Measurements from ENCODE around the gene SPAG16.

Gene SPAG16

GRCh38 chr2:214311931-214312749 lies 1027.9 kb downstream of the SPAG16 start:
- Histone ChIP-seq H3K36me3 (ENCODE audit: control insufficient read depth in 2 of 2, insufficient read depth in 1 of 2, low read length in 2 of 2) (no peaks in the 10 kb centered on the region), H3K9me3 (ENCODE audit: control insufficient read depth, insufficient read depth, low read depth, low read length) (no peaks in the 10 kb centered on the region; the same call in 1 of the 2 replicates), H3K4me1 (ENCODE audit: control insufficient read depth, insufficient read depth, low read length) (no peaks in the 10 kb centered on the region), H3K27ac (ENCODE audit: extremely low read depth, low read depth, low read length) (no peak overlapping the region), H3K4me3 (ENCODE audit: low read depth, low read length) (no peak overlapping the region)
- CTCF ChIA-PET = no interaction called here
- TF ChIP-seq ZNF585B (tag by site-specific recombination; IDR thresholded peaks at IDR 0.05) (no peak), ZNF132 (tag by site-specific recombination; IDR thresholded peaks at IDR 0.05; ENCODE audit: borderline replicate concordance) (no peak), ZNF10 (tag by site-specific recombination; IDR thresholded peaks at IDR 0.05) (no peak), ZNF473 (tag by site-specific recombination; IDR thresholded peaks at IDR 0.05) (no peak), ZNF18 (tag by site-specific recombination; IDR thresholded peaks at IDR 0.05) (no peak), KLF10 (tag by site-specific recombination; IDR thresholded peaks at IDR 0.05) (no peak), ZNF221 (tag by site-specific recombination; IDR thresholded peaks at IDR 0.05; ENCODE audit: borderline replicate concordance) (no peak), ZNF747 (tag by site-specific recombination; IDR thresholded peaks at IDR 0.05) (no peak)
- POLR2A ChIA-PET = no interaction called here

- ChIA-PET POLR2A (no interaction called here), CTCF (no interaction called here)
- no peaks in the 10 kb centered on the region for H3K4me1 ChIP-seq (ENCODE audit: control insufficient read depth, insufficient read depth, low read length)
- no peaks in the 10 kb centered on the region for H3K9me3 ChIP-seq (ENCODE audit: control insufficient read depth, insufficient read depth, low read depth, low read length)
- H3K36me3 ChIP-seq (ENCODE audit: control insufficient read depth in 2 of 2, insufficient read depth in 1 of 2, low read length in 2 of 2) = no peaks in the 10 kb centered on the region
- H3K4me3 ChIP-seq (ENCODE audit: low read depth, low read length) = no peak overlapping the region
- TF ChIP-seq ZNF24 (tag by site-specific recombination; IDR thresholded peaks at IDR 0.05) = no peak
- TF ChIP-seq ZNF404 (tag by site-specific recombination; IDR thresholded peaks at IDR 0.05) = no peak
- no peak for TF ChIP-seq ZNF513 (tag by site-specific recombination; IDR thresholded peaks at IDR 0.05)
- 0 out of 2 replicates have a peak, but pooled peaks have one; percentile 45 for TF ChIP-seq ZBTB11 (tag by site-specific recombination; conservative IDR thresholded peaks at IDR 0.05; ENCODE audit: low read depth)
- peak; percentile 53; the same call in 1 of the 2 replicates for TF ChIP-seq ZNF394 (tag by site-specific recombination; IDR thresholded peaks at IDR 0.05; ENCODE audit: borderline replicate concordance)
- no peak for TF ChIP-seq OVOL3 (tag by site-specific recombination; IDR thresholded peaks at IDR 0.05)
- no peak for TF ChIP-seq ZNF785 (tag by site-specific recombination; IDR thresholded peaks at IDR 0.05)
- TF ChIP-seq ZNF274 (IDR thresholded peaks at IDR 0.05; ENCODE audit: low read length) = no peak
- no peak for TF ChIP-seq ZNF274 (tag by site-specific recombination; IDR thresholded peaks at IDR 0.05; ENCODE audit: borderline replicate concordance)
- TF ChIP-seq KLF8 (tag by site-specific recombination; IDR thresholded peaks at IDR 0.05) = no peak
- 0 out of 2 replicates have a peak, but pooled peaks have one; percentile 9 for TF ChIP-seq ZNF654 (tag by site-specific recombination; IDR thresholded peaks at IDR 0.05; ENCODE audit: low read depth)
- TF ChIP-seq ZNF341 (tag by site-specific recombination; IDR thresholded peaks at IDR 0.05; ENCODE audit: low read depth) = no peak
- no peak for TF ChIP-seq ZNF248 (tag by site-specific recombination; IDR thresholded peaks at IDR 0.05)
- TF ChIP-seq ZNF555 (tag by site-specific recombination; conservative IDR thresholded peaks at IDR 0.05) = peak; percentile 53
- TF ChIP-seq SP3 (tag by site-specific recombination; IDR thresholded peaks at IDR 0.05) = no peak
- peak; percentile 54 for TF ChIP-seq ZNF426 (tag by site-specific recombination; IDR thresholded peaks at IDR 0.05)
- no peak for TF ChIP-seq YY2 (tag by site-specific recombination; IDR thresholded peaks at IDR 0.05)
- TF ChIP-seq ZNF140 (tag by site-specific recombination; IDR thresholded peaks at IDR 0.05) = peak; percentile 19; the same call in 1 of the 2 replicates
- no peak for TF ChIP-seq SETDB1 (IDR thresholded peaks at IDR 0.05; ENCODE audit: insufficient read length, low read length)
- H3K27ac ChIP-seq (ENCODE audit: extremely low read depth, low read depth, low read length) = no peak overlapping the region
These were observed 1031.1 kb downstream of the SPAG16 start for GRCh38 chr2:214315324-214315723.
